HG02870 (cell line): ENCODE results near the gene SUN2.
A peak's percentile ranks its signal among the peaks of the same experiment; 100 is the strongest.
"Not testable (repeated sequence)": the region's sequence is repeated elsewhere in the genome, so short reads cannot be mapped to it uniquely, and the experiment has no call there.

ENCODE experiments used
- ATAC-seq: cut with Tn5 transposase; IDR thresholded peaks from one replicate; pipeline ENCODE4 v1.9.1; 2021; ENCODE audit warnings: mild to moderate bottlenecking, moderate library complexity; ENCODE audit not compliant: unreplicated experiment

The SUN2 gene

GRCh38 chr22:38755911-38756532 is at the start of gene SUN2:
TSS of gene SUN2 (minus strand) at chr22:38755998. CDS start at chr22:38752628, 3,370 bp downstream.
- ATAC-seq: peak; percentile 63

GRCh38 chr22:38805041-38805593 is 49.3 kb upstream of the SUN2 start:
- not testable (repeated sequence) for ATAC-seq

GRCh38 chr22:38802671-38803121 is 46.9 kb upstream of the SUN2 start:
- no peak for ATAC-seq

GRCh38 chr22:38799265-38800002 is 43.6 kb upstream of the SUN2 start:
- ATAC-seq: no peak

- ATAC-seq: no peak
These were observed 42.7 kb upstream of the SUN2 start for GRCh38 chr22:38798496-38798895.

- no peak for ATAC-seq
These were observed 40.6 kb upstream of the SUN2 start for GRCh38 chr22:38796262-38796957.

- ATAC-seq: no peak
These were observed 39.8 kb upstream of the SUN2 start for GRCh38 chr22:38795569-38795968.

GRCh38 chr22:38793721-38794466 is 38.1 kb upstream of the SUN2 start, which contains the start of gene DNAL4:
TSS of gene DNAL4 (minus strand) at chr22:38794143. CDS start at chr22:38782731, 11,412 bp downstream.
- ATAC-seq: peak; percentile 98

GRCh38 chr22:38793317-38793716 is 37.5 kb upstream of the SUN2 start:
- no peak for ATAC-seq

GRCh38 chr22:38792833-38793232 is 37.0 kb upstream of the SUN2 start:
- no peak for ATAC-seq

GRCh38 chr22:38789606-38790005 is 33.8 kb upstream of the SUN2 start:
- no peak for ATAC-seq

GRCh38 chr22:38788846-38789245 is 33.0 kb upstream of the SUN2 start:
- ATAC-seq: no peak

- no peak for ATAC-seq
These were observed 32.4 kb upstream of the SUN2 start for GRCh38 chr22:38788021-38788816.

GRCh38 chr22:38786631-38787030 is 30.8 kb upstream of the SUN2 start:
- ATAC-seq: no peak

GRCh38 chr22:38784856-38785255 is 29.1 kb upstream of the SUN2 start:
- ATAC-seq: no peak

GRCh38 chr22:38784035-38784434 is 28.2 kb upstream of the SUN2 start:
- ATAC-seq: no peak

GRCh38 chr22:38783095-38783615 is 27.4 kb upstream of the SUN2 start:
- ATAC-seq: no peak

- ATAC-seq: no peak
These were observed 26.8 kb upstream of the SUN2 start for GRCh38 chr22:38782402-38783094.

- no peak for ATAC-seq
These were observed 25.2 kb upstream of the SUN2 start for GRCh38 chr22:38781033-38781432.
